Stimulated activated naive CD4-positive, alpha-beta T cell (primary cell): ENCODE data around the gene DIP2B.

Source experiments
- DNase-seq, 6 experiments: peaks; one replicate each; lab custom pipeline; 2025; lab: John Stamatoyannopoulos, UW

Gene DIP2B

DNA sequence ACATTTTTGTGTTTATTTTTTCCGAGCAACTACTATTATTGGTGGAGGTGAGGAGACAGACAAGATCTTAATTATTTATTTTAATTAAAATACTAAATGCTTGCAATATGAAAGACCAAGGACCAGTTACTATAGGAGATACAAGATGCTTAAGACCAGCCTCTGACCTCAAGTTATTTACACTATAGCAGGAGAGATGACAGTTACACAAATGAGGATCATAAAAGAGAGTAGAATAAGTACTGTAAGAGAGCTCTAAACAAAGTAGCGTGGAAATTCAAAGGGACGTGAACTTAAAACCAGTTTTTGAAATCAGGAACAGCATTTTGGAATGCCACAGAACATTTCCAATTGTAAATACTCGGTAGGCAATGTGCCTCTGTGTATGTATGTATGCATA is 131.1 kb downstream of the DIP2B start:
- DNase-seq = no peak

DNA sequence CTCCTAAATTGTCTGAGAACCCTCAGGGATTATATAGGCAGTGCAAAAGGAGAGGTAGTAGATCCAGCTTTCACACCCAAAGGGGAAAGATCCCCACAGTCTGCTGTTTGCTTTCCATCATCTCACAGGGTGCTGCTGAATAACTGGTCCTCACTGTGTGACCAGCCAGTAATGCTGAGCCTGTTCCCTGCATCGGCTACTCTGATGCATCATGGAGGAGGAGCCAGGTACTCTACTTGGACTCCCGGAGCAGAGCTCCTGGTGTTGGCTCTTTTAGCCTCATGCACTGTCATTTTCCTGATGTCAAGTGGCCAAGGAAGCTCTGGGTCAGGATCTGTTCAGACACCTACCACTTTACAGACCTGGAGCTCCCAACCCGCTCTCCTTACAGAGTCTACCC is 131.7 kb downstream of the DIP2B start:
- DNase-seq = no peak

- DNase-seq = peak in 3 of 6 experiments; percentile 37 to 62 (median 60)
Observed at GRCh38 chr12:50637870-50638481, 133.2 kb downstream of the DIP2B start.

DNA sequence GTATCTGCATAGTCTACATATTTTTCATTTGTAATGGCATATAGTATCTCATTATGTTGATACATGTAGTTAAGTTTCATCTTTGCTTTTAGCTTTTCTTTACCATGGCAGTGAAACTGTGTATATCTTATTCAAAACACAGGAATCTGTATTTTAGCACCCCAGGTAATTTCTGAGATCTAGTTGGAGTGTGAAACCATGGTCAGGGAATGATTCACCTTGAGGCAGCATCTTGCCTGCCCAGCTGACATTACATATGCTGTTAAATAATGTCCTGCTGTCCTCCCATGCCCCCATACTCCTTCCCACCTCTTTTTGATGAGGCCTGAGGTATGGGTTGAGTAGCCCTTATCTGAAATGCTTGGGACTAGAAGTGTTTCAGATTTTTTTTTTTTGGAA is 133.7 kb downstream of the DIP2B start:
- no peak for DNase-seq

DNA sequence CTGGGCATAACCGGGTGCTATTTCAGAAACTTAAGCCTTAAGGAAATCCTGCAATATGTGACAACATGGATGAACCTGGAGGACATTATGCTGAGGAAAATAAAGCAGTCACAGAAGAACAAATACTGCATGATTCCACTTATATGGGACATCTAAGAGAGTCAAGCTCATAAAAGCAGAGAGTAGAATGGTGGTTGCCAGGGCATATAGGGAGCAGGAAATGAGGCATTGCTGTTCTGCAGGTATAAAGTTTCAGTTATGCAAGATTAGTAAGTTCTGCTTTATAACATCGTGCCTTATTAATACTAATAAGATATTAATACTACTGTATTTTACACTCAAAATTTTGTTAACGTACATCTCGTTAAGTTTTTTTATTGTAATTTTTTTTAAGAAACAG is 134.9 kb downstream of the DIP2B start:
- no peak for DNase-seq

DNA sequence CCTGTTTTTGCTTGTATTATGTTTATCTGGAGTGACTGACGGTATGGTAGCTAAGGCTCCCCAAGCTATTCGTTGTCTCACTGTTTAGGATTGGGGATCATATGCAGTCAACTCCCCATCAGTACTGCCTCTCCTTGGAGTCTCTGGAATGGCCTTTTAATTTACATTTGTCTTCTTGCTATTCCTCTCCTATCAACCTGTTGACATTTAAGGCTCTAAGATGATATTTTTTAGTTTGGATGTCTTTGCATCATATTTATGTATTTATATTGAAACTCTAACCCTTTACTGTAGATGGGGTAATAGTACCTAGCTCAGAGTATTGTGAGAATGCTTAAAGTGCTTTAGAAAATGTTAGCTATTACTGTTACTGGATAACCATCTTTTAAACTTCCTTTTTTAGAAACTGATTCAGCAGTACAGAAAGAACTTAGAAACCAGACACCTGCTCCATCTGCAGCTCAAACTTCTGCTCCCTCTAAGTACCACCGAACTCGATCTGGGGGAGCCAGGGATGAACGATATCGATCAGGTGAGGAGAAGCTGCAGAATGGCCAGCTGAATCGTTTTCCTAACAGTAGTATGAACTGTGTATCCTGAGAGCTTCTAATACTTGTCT is 135.6 kb downstream of the DIP2B start:
- DNase-seq = no peak

DNA sequence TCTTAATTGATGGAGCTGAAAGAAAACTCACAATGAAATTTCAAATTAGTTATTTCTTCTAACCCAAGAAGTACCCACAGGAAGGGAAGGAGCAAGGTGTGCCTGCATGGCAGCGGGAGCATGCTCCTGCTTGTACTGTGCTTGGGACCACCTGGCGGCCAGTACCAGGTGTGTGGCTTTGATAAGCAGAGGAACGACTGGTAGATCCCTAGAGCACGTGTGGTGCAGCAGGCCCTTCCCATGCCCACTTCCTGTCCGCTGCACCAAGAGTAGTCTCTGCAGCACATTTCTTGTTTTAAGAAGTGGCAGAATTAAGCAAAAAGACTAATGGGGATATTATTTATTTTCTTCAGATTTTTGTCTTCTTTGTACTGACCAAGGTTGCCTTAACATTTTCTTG is 136.8 kb downstream of the DIP2B start:
- no peak for DNase-seq

- no peak for DNase-seq
Observed at GRCh38 chr12:50642035-50642451, 137.3 kb downstream of the DIP2B start.

GRCh38 chr12:50642761-50643160 is 138.0 kb downstream of the DIP2B start:
- DNase-seq = no peak

GRCh38 chr12:50647031-50647430 is 142.2 kb downstream of the DIP2B start:
- DNase-seq = no peak

- DNase-seq = no peak
Observed at GRCh38 chr12:50647479-50647878, 142.7 kb downstream of the DIP2B start.

DNA sequence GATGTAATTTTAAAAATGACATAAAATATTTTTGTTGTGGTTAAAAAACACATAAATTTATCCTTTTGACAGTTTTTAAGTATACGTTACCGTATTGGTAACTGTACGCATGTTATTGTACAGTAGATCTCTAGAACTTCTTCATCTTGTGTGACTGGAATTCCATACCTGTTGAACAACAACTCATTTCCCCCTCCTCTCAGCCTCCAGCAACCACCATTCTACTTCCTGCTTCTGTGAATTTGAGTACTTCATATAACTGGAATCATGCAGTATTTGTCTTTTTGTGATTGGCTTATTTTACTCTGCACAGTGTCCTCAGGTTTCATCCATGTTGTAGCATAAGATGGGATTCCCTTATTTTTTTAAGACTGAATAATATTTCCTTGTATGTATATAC is 145.5 kb downstream of the DIP2B start:
- DNase-seq = no peak

DNA sequence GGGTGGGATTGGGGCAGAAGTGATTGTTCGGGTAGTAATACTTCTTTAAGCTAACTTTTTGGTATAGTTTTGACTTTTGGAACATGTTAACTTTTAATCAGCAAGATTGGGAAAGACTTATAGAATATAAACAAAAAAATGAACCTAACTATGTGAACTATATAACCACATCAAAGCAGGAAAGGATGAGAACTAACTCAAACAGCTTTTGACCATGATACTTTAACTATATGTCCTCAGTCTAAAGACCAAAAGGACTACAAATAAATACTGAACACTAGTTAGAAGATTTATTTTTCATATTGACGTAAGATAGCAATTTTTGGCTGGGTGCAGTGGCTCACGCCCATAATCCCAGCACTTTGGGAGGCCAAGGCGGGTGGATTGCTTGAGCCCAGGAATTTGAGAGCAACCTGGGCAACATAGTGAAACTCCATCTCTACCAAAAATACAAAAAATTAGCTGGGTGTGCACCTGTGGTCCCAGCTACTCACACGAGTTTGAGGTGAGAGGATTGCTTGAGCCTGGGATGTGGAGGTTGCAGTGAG is 150.7 kb downstream of the DIP2B start:
- no peak for DNase-seq

GRCh38 chr12:50659260-50659659 is 154.5 kb downstream of the DIP2B start:
- no peak for DNase-seq

DNA sequence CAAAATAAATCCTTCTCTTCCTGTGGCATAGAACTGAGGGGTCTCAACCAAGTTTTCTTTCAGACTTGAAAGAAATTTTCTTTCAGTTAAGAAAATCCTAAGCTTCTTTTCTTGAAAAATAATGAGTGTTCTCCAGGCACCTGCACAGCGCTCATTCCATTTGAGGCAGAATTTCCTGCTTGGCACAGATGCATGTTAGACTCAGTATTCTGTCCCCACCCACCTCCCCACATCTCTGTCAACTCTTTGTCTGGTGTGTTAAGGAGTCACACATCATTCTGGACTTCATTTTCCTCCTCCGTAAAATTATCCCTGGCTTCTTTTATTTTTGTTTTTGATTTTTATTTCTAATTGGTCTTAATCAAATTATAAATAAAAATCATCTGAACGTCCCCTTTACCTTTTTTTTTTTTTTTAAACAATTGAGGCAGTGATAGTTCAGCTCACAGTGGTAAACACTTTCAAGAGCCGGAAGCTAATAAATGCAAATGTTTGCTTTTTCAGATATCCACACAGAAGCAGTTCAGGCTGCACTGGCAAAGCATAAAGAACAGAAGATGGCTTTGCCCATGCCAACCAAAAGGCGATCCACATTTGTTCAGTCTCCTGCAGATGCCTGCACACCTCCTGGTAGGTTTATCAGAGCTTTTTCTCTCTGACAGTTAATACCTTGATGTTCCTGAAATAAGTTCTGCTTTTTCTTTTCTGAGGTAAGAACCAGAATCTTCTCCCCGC is 155.1 kb downstream of the DIP2B start:
- no peak for DNase-seq

DNA sequence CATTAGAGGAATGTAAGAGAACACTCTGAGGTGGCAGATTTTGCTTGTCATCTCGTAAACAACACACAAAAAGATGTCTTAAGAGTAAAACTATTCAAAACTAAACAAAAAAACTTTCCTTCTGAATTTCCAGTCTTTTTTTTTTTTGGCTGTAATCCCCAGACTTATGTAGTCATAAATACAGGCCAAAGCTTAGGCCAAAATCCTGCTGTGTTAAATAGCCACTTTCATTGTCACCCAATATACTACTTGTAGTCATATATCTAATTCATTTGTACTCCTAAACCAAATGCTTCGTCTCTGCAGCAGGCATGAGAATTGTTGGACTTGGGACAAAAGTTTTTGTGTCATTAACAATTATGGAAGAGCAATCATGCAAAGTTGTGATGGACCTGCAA is 155.6 kb downstream of the DIP2B start:
- no peak for DNase-seq

- no peak for DNase-seq
Observed at GRCh38 chr12:50661300-50662115, 156.7 kb downstream of the DIP2B start.

- no peak for DNase-seq
Observed at GRCh38 chr12:50662116-50662510, 157.3 kb downstream of the DIP2B start.

DNA sequence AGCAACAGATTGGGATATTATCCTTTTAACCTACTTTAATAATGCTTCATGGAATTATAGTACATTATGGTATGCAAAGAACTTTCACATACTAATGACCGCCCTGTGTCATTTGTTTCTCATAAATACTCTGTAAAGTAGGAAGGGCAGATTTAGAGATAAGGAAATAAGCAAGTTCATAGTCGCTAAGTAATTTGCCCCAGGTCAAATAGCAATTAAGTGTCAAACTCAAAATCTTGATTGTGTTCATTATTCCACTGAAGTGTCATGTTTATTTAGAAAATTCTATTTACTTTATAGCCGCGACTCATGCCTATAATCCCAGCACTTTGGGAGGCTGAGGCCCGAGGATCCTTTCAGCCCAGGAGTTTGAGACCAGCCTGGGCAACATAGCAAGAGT is 160.4 kb downstream of the DIP2B start:
- no peak for DNase-seq

DNA sequence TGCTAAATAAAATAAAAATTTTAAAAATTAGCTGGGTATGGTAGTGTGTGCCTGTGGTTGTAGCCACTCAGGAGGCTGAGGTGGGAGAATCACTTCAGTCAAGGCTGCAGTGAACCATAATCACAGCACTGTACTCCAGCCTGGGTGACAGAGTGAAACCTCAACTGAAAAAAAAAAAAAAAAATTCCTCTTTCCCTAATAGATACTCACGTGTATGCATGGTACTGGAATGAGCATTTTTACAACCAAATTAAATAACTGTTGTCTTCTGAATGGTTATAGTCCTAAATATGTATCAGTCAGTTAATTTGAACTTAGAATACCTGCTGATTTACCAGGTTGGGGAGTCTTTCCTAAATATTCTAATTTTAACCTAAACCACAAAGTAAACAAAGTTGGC is 160.8 kb downstream of the DIP2B start:
- DNase-seq = no peak

GRCh38 chr12:50666023-50666422 is 161.2 kb downstream of the DIP2B start:
- DNase-seq = no peak

DNA sequence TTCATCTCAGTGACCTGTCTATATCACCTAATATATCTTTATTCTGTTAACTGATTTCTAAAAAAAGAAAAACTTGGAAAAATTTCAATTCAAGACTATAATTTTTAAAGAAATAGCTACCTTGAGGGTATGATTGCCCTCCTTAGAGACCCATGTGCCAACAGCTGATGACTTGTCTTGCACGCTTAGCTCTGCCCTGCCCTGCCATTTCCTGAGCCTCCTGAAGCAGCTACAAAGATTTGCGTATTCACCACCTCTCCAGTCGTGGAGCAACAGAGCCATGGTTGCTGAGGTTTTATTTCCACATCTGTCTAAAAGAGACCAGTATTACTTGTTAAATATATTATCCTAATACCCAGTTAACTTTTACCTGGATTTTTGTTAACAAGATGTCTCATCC is 167.4 kb downstream of the DIP2B start:
- no peak for DNase-seq
